HG02588 (cell line): ENCODE results near the gene OR2J2.
"Not testable (repeated sequence)": the region's sequence is repeated elsewhere in the genome, so short reads cannot be mapped to it uniquely, and the experiment has no call there.

ENCODE experiments used
- ATAC-seq: cut with Tn5 transposase; IDR thresholded peaks from one replicate; pipeline ENCODE4 v1.9.1; 2021; ENCODE audit warnings: mild to moderate bottlenecking, moderate library complexity; ENCODE audit not compliant: unreplicated experiment

The OR2J2 gene

GRCh38 chr6:29218056-29218455 lies 47.3 kb downstream of the OR2J2 start:
- not testable (repeated sequence) for ATAC-seq
